ENCODE data around the gene FAM83E.
"Not testable (repeated sequence)": the region's sequence is repeated elsewhere in the genome, so short reads cannot be mapped to it uniquely, and the experiment has no call there.

Gene FAM83E

GRCh38 chr19:48588670-48589401 is 26.0 kb downstream of the FAM83E start:
- peak; percentile 23 for FAIRE-seq
- DNase-seq (ENCODE audit: insufficient read length, low spot score): peak; percentile 82

DNA sequence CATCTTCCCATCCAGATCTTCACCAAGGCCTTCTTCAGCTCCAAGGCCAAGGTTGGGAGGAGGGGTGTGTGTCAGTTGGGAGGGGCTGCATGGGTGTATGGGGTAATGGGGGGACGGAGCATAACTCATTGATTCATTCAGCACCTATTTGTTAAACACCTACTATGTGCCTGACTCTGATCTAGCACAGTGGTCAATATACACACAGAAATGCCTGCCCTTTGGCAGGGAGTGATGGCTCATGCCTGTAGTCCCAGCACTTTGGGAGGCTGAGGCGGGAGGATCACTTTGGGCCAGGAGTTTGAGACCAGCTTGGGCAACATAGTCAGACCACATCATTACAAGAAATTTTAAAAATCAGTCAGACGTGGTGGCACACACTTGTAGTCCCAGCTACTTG is 27.5 kb downstream of the FAM83E start:
- no peak for FAIRE-seq
- no peak for DNase-seq (ENCODE audit: insufficient read length, low spot score)

- FAIRE-seq: no peak
- DNase-seq (ENCODE audit: insufficient read length, low spot score): no peak
Measured at GRCh38 chr19:48582168-48582567, 32.7 kb downstream of the FAM83E start.

- DNase-seq (ENCODE audit: insufficient read length, low spot score) (no peak), FAIRE-seq (no peak)
Measured at GRCh38 chr19:48578891-48579290, 36.0 kb downstream of the FAM83E start.

DNA sequence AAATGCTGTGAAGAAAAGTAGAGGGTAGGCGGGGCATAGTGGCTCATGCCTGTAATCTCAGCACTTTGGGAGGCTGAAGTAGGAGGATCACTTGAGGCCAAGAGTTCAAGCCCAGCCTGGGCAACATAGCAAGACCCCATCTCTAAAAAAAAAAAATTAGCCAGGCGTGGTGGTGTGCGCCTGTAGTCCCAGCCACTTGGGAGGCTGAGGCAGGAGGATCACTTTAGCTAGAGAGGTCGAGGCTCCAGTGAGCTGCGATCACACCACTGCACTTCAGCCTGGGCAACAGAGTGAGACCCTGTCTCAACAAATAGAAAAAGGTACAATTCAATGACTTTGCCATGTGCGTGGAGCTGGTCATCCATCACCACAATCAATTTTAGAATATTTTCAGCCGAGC is 37.0 kb downstream of the FAM83E start:
- DNase-seq (ENCODE audit: insufficient read length, low spot score); FAIRE-seq: not testable (repeated sequence)

DNA sequence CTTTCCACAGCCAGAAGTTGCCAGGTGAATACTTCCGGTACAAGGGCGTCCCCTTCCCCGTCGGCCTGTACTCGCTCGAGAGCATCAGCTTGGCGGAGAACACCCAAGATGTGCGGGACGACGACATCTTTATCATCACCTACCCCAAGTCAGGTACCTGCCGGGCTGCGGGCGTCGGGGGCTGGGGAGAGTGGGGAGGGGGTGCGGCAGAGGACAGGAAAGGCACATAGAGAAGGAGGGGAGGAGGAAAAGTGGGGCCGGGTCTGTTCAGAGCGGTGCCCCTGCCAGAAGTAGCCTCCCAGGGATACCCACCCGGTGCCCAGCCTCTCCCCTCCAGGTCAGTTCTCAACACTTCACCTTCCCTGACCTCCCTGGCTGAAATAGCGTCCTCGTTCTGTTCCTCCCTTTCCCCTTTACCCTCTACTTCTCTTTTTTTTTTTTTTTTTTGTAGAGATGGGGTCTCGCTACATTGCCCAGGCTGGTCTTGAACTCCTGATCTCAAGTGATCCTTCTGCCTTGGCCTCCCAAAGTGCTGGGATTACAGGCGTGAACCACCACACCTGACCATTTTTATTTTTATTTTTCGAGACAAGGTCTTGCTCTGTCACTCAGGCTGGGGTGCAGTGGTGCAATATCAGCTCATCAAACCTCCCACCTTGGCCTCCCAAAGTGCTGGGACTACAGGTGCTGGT is 38.8 kb downstream of the FAM83E start:
- DNase-seq (ENCODE audit: insufficient read length, low spot score) (no peak), FAIRE-seq (no peak)

DNA sequence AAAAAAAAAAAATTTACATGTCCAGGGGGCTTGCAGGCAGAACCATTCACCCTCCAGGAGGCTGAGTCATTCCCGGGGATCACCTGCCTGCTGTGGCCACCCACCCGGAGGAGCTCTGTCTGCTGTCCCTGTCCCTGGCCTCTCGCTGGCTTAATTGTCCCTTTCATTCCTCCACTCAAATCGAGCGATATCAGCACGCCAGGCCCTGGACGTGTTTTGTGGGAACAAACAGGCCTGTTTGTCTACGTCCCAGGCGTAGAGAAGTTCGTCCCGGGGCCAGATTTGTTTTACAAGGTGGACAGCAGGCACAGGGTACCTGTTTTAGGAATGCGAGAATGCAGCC is 41.7 kb downstream of the FAM83E start:
- FAIRE-seq (no peak), DNase-seq (ENCODE audit: insufficient read length, low spot score) (no peak)

GRCh38 chr19:48571378-48572162 is 43.3 kb downstream of the FAM83E start:
- FAIRE-seq: no peak
- DNase-seq (ENCODE audit: insufficient read length, low spot score): no peak

GRCh38 chr19:48569814-48570213 is 45.1 kb downstream of the FAM83E start:
- no peak for DNase-seq (ENCODE audit: insufficient read length, low spot score)
- FAIRE-seq: no peak

GRCh38 chr19:48568345-48568886 is 46.5 kb downstream of the FAM83E start:
- DNase-seq (ENCODE audit: insufficient read length, low spot score) (no peak), FAIRE-seq (no peak)

DNA sequence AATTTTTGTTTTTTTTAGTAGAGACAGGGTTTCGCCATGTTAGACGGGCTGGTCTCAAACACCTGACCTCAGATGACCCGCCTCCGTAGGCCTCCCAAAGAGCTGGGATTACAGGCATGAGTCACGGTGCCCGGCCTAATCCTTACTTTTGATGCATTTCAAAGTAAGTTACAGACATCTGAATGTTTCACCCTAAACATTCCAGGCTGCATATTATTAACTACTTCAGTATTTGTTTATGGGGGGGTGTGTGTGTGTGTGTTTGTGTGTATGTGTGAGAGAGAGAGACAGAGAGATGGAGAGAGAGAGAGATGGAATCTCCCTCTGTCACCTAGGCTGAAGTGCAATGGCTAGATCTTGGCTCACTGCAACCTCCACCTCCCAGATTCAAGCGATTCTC is 49.8 kb downstream of the FAM83E start:
- DNase-seq (ENCODE audit: insufficient read length, low spot score) (no peak), FAIRE-seq (no peak)

Data from GM19239 (cell line).